Mucosa of gallbladder (tissue), 1 donor: Measurements from ENCODE around the gene PHAX. TPM values are rescaled to one million over a fixed set of nuclear protein-coding genes. Genes with fewer than 3 reads are reported as not detected.
A peak's percentile ranks its signal among the peaks of the same experiment; 100 is the strongest.
"Not testable (repeated sequence)": the region's sequence is repeated elsewhere in the genome, so short reads cannot be mapped to it uniquely, and the experiment has no call there.

Experiments
- DNase-seq: peaks from one replicate; pipeline ENCODE4 v3.0.0-alpha.2; 2020; ENCODE audit warnings: low spot score
- total RNA-seq: library from RNA; stranded (reverse); gene quantifications from one replicate; pipeline ENCODE4 v1.2.1, GENCODE V29; 2021
- donor health status: DM: no; HTN: no; CAD: no.

PHAX gene
- total RNA-seq: 30.2 TPM

GRCh38 chr5:126600631-126601511, at the start of gene PHAX:
TSS of gene PHAX (plus strand) at chr5:126600947. CDS start at chr5:126600963, 16 bp downstream.
- peak; percentile 74 for DNase-seq

- no peak for DNase-seq
These were observed 48.1 kb upstream of the PHAX start for GRCh38 chr5:126552614-126553013.

- DNase-seq: not testable (repeated sequence)
These were observed 45.6 kb upstream of the PHAX start for GRCh38 chr5:126555101-126555500.

GRCh38 chr5:126561908-126562307, 38.8 kb upstream of the PHAX start:
- no peak for DNase-seq

GRCh38 chr5:126562823-126563222, 37.9 kb upstream of the PHAX start:
- DNase-seq: no peak

GRCh38 chr5:126568206-126568755, 32.5 kb upstream of the PHAX start:
- no peak for DNase-seq

- DNase-seq: no peak
These were observed 25.1 kb upstream of the PHAX start for GRCh38 chr5:126575644-126576043.

GRCh38 chr5:126576974-126577373, 23.8 kb upstream of the PHAX start:
- DNase-seq: no peak

- DNase-seq: no peak
These were observed 23.3 kb upstream of the PHAX start for GRCh38 chr5:126577415-126577814.

- no peak for DNase-seq
These were observed 21.0 kb upstream of the PHAX start for GRCh38 chr5:126579716-126580115.

- no peak for DNase-seq
These were observed 17.0 kb upstream of the PHAX start for GRCh38 chr5:126583761-126584160.

GRCh38 chr5:126587551-126588390, 13.0 kb upstream of the PHAX start:
- DNase-seq: no peak

- no peak for DNase-seq
These were observed 11.0 kb upstream of the PHAX start for GRCh38 chr5:126589536-126590297.

GRCh38 chr5:126591549-126591948, 9.2 kb upstream of the PHAX start:
- DNase-seq: no peak

- peak; percentile 89 for DNase-seq
These were observed 5.8 kb upstream of the PHAX start, which contains the start of gene ALDH7A1 for GRCh38 chr5:126594748-126595485. TSS of gene ALDH7A1 (minus strand) at chr5:126595219. CDS start at chr5:126595198, 21 bp downstream.

GRCh38 chr5:126595486-126596083, 5.2 kb upstream of the PHAX start:
- DNase-seq: no peak

GRCh38 chr5:126597156-126597555, 3.6 kb upstream of the PHAX start:
- DNase-seq: no peak

GRCh38 chr5:126599499-126599898, 1.2 kb upstream of the PHAX start:
- no peak for DNase-seq

GRCh38 chr5:126599971-126600630, 646 bp upstream of the PHAX start:
- DNase-seq: not testable (repeated sequence)
